A549 (cell line): ENCODE results near the gene DDX20. TPM values are rescaled to one million over a fixed set of nuclear protein-coding genes. Genes with fewer than 3 reads are reported as not detected.
"Not testable (repeated sequence)": the region's sequence is repeated elsewhere in the genome, so short reads cannot be mapped to it uniquely, and the experiment has no call there.

Experiments used
- ATAC-seq, 2 experiments: fragments of 200-7000 bp in 1 of 2; fragments of >200 bp in 1 of 2; cut with Nextera tagmentation in 1 of 2; cut with Tn5 transposase in 1 of 2; 3 replicates each; pipeline versions ENCODE4 v1.8.0 to v1.9.1; 2018 to 2020; ENCODE audit warnings: mild to moderate bottlenecking in 1 of 2, moderate library complexity in 1 of 2
- CTCF ChIA-PET: fragments of 300-600 bp; sonication (Branson Sonifier 250); formaldehyde crosslinking; extraction: SDS; loops from one replicate; lab custom pipeline; 2021; ENCODE audit warnings: antibody characterized with exemption, inconsistent platforms; lab: Yijun Ruan, JAX
- POLR2A ChIA-PET: fragments of 350-600 bp; formaldehyde crosslinking; extraction: SDS; loops from one replicate; lab custom pipeline; 2021; ENCODE audit warnings: antibody characterized with exemption, inconsistent platforms; lab: Yijun Ruan, JAX
- DNase-seq, 2 experiments: peaks; one replicate each; pipeline versions ENCODE4 v3.0.0 to v3.0.0-alpha.2; 2011 to 2016; ENCODE audit warnings: low read depth in 1 of 2, low spot score in 1 of 2
- FAIRE-seq: peaks from 2 replicates; lab custom pipeline; 2011; peaks lifted over from hg19 to GRCh38; lab: Jason Lieb, UNC
- H3K27ac ChIP-seq, 2 experiments: fragments of >200 bp; sonication (Bioruptor Twin); formaldehyde crosslinking; 3 replicates each; pipeline ENCODE4 v1.5.1; 2016 to 2017
- H3K4me1 ChIP-seq: fragments of >200 bp; sonication (Bioruptor Twin); formaldehyde crosslinking; 3 replicates; pipeline ENCODE4 v1.6.1; 2016
- H3K4me2 ChIP-seq: fragments of >200 bp; sonication (Bioruptor Twin); formaldehyde crosslinking; 3 replicates; pipeline ENCODE4 v1.6.1; 2016
- H3K4me3 ChIP-seq: fragments of >200 bp; sonication (Bioruptor Twin); formaldehyde crosslinking; 3 replicates; pipeline ENCODE4 v1.5.1; 2016
- H3K9me3 ChIP-seq: fragments of >200 bp; sonication (Bioruptor Twin); formaldehyde crosslinking; 3 replicates; pipeline ENCODE4 v1.6.1; 2016
- CBX8 ChIP-seq: fragments of 200-600 bp; sonication (generic); IDR thresholded peaks from 2 replicates; pipeline ENCODE4 v1.6.1; 2016
- CHD2 ChIP-seq: fragments of 150-350 bp; IDR thresholded peaks from 2 replicates; pipeline ENCODE4 v1.6.1; 2014; ENCODE audit warnings: low read length; ENCODE audit not compliant: partially characterized antibody
- EHF ChIP-seq: fragments of 250-450 bp; sonication (Bioruptor Pico); IDR thresholded peaks from 2 replicates; pipeline ENCODE4 v1.5.0; 2020; ENCODE audit warnings: mild to moderate bottlenecking
- HOXB13 ChIP-seq: fragments of 250-450 bp; sonication (Bioruptor Pico); IDR thresholded peaks from 2 replicates; pipeline ENCODE4 v1.5.0; 2020; ENCODE audit warnings: low read depth, mild to moderate bottlenecking, moderate library complexity
- MAFK ChIP-seq: fragments of 450-650 bp; IDR thresholded peaks from 2 replicates; pipeline ENCODE4 v1.6.1; 2014; ENCODE audit not compliant: partially characterized antibody
- MAX ChIP-seq: IDR thresholded peaks from 2 replicates; pipeline ENCODE4 v1.6.1; 2012
- NPAS2 ChIP-seq: fragments of 250-450 bp; sonication (Bioruptor Pico); IDR thresholded peaks from 2 replicates; pipeline ENCODE4 v1.8.0; 2022; ENCODE audit warnings: mild to moderate bottlenecking, moderate library complexity, borderline replicate concordance
- POLR2A ChIP-seq: IDR thresholded peaks from 2 replicates; pipeline ENCODE4 v1.6.1; 2012; ENCODE audit warnings: mild to moderate bottlenecking, low read length
- REST ChIP-seq: fragments of 200-600 bp; sonication (generic); IDR thresholded peaks from 2 replicates; pipeline ENCODE4 v1.6.1; 2016; ENCODE audit warnings: antibody characterized with exemption, mild to moderate bottlenecking, moderate library complexity
- SMC3 ChIP-seq: fragments of >200 bp; sonication (Bioruptor Twin); formaldehyde crosslinking; IDR thresholded peaks from 3 replicates; pipeline ENCODE4 v1.6.1; 2018; ENCODE audit warnings: inconsistent platforms
- USF2 ChIP-seq: fragments of 450-650 bp; IDR thresholded peaks from 2 replicates; pipeline ENCODE4 v1.6.1; 2014; ENCODE audit warnings: antibody characterized with exemption
- WGBS: methylation state at CpG from one replicate; pipeline ENCODE4 v1.1.6; 2017; ENCODE audit errors: missing lambda C conversion rate; 5-methylcytosine and 5-hydroxymethylcytosine counted together
- polyA plus RNA-seq, 4 experiments: library from polyadenylated mRNA; depleted of rRNA in 3 of 4; stranded (reverse); fragments of >200 nt; fragmentation: RNase III in 1 of 4; extraction: RNeasy Plus Mini Kit Qiagen cat#74134 plus additional on column Dnase treatment in 1 of 4; gene quantifications; 2 replicates in 3 of 4; 3 replicates in 1 of 4; pipeline ENCODE4 v1.2.3, GENCODE V29; 2011 to 2017

Gene DDX20
- polyA plus RNA-seq, 2 of the 4 experiments (the other 2 are of a cell fraction): 8.4 to 13.5 TPM

DNA sequence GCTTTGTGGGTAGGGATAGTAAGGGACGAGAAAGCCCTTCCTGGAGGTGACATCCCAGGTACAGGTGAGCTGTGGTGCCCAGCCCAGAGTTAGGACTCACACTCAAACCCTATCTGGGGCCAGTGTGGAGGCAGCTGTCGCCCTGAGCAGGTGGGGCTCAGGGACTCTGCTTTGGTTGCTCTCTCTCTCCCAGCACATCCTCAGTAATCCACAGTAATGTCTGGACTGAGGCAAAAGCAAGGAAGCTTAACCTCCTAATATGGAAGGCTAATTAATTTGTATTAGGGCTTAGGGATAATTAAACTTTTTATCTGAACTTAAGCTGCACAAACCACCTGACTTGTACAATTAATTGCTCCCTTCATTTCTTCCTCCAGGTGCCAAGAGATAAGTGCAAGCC, 38.2 kb downstream of the DDX20 start:
- 2% methylated on average over 2 of the region's 2 CpGs for WGBS
- no peaks in the 10 kb centered on the region for H3K9me3 ChIP-seq
- POLR2A ChIA-PET: no interaction called here
- no peak overlapping the region for H3K27ac ChIP-seq
- no peaks in the 10 kb centered on the region for H3K4me1 ChIP-seq
- H3K4me3 ChIP-seq: no peak overlapping the region
- no peak overlapping the region for H3K4me2 ChIP-seq
- DNase-seq: no peak
- TF ChIP-seq EHF (CRISPR knock-in tag): no peak
- no peak for TF ChIP-seq USF2
- TF ChIP-seq REST: no peak
- TF ChIP-seq CHD2: no peak
- no peak for TF ChIP-seq HOXB13 (CRISPR knock-in tag)
- no peak for TF ChIP-seq SMC3
- TF ChIP-seq NPAS2 (CRISPR knock-in tag): no peak
- no peak for TF ChIP-seq MAX
- TF ChIP-seq, all 56 proteins: peak for 0
- CTCF ChIA-PET: interaction anchor here (0.9 kb wide), 1 partner anchor 24 kb away, joined by 4 read pairs; no protein-coding TSS in a partner anchor
- FAIRE-seq (no peak), ATAC-seq (no peak)

- Histone ChIP-seq H3K4me1 (no peaks in the 10 kb centered on the region), H3K9me3 (no peaks in the 10 kb centered on the region), H3K4me3 (no peak overlapping the region), H3K27ac (no peak overlapping the region), H3K4me2 (no peak overlapping the region)
- ATAC-seq: no peak
- DNase-seq: no peak
- WGBS: 44% methylated on average over 6 of the region's 6 CpGs
- FAIRE-seq: no peak
- CTCF ChIA-PET: interaction anchor here (1.0 kb wide), 1 partner anchor 23 kb away, joined by 3 read pairs; no protein-coding TSS in a partner anchor
- TF ChIP-seq SMC3 (no peak), CBX8 (no peak)
- POLR2A ChIA-PET: no interaction called here
Observed at GRCh38 chr1:111795401-111795800, 39.7 kb downstream of the DDX20 start.

DNA sequence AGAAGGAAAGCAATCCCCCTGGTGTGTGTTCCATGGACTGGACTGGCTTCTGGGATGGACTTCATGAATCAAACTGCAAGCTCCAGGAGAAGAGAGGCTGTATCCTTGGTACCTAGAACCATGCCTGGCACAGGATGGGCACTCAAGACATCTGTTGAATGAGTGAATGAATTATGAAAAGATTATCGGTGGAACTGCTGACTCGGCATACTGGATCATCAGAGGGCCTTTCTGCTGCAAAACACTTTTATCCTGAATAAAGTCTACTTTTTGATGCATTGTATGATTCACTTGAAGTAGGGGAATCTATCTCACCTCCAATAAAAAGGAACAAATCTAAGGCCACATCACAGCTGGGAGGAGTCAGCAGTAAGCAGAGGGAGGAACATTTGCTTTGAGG, 42.9 kb downstream of the DDX20 start:
- DNase-seq (no peak), ATAC-seq (no peak), FAIRE-seq (no peak)
- CTCF ChIA-PET: no interaction called here
- TF ChIP-seq POLR2A (no peak), MAFK (peak; percentile 75)
- WGBS: 60% methylated on average over 1 of the region's 2 CpGs
- Histone ChIP-seq H3K9me3 (no peaks in the 10 kb centered on the region), H3K27ac (no peak overlapping the region), H3K4me2 (no peak overlapping the region), H3K4me3 (no peak overlapping the region), H3K4me1 (no peaks in the 10 kb centered on the region)
- POLR2A ChIA-PET: no interaction called here

DNA sequence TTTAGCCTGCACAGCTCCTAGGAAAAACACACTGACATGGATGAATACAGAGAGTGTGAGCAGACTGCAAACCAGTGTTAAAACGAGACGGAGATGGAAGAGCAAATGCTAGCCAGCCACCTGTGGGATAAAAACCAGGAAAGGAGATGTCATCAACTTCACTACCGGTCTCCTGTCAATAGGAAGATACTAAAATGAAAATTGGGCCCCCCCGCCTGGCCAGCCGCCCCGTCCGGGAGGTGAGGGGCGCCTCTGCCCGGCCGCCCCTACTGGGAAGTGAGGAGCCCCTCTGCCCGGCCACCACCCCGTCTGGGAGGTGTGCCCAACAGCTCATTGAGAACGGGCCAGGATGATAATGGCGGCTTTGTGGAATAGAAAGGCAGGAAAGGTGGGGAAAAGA, 44.0 kb downstream of the DDX20 start:
- POLR2A ChIA-PET, DNase-seq, H3K4me1 ChIP-seq, H3K4me3 ChIP-seq, H3K9me3 ChIP-seq, ATAC-seq, H3K4me2 ChIP-seq, H3K27ac ChIP-seq, FAIRE-seq, CTCF ChIA-PET: not testable (repeated sequence)
- WGBS: 53% methylated on average over 8 of the region's 14 CpGs
